Natural killer cell (primary cell): ENCODE measurements around the gene DCAF10. TPM values are rescaled to one million over a fixed set of nuclear protein-coding genes. Genes with fewer than 3 reads are reported as not detected.

Source experiments
- ATAC-seq, 3 donors: fragments of 150-1000 bp in 2 of 3; fragments of 200-7000 bp in 1 of 3; cut with Tn5 transposase; 1 replicate in 1 of 3; 2 replicates in 2 of 3; pipeline ENCODE4 v1.10.0; 2021; ENCODE audit warnings: mild to moderate bottlenecking in 2 of 3, moderate library complexity in 2 of 3
- DNase-seq, 2 donors: peaks; one replicate each; pipeline versions ENCODE4 v3.0.0 to v3.0.0-alpha.2; 2013 to 2021; ENCODE audit warnings: mixed read lengths in 1 of 2
- H3K27ac ChIP-seq: one replicate; pipeline ENCODE4 v1.5.1; 2013; ENCODE audit warnings: mild to moderate bottlenecking, low read length
- H3K27me3 ChIP-seq: one replicate; pipeline ENCODE4 v1.6.1; 2013; ENCODE audit warnings: low read length; ENCODE audit not compliant: control insufficient read depth, insufficient read depth
- H3K36me3 ChIP-seq: one replicate; pipeline ENCODE4 v1.6.1; 2013; ENCODE audit warnings: low read length; ENCODE audit not compliant: control insufficient read depth, insufficient read depth
- H3K4me1 ChIP-seq: one replicate; pipeline ENCODE4 v1.6.1; 2013; ENCODE audit warnings: low read length; ENCODE audit not compliant: control insufficient read depth, insufficient read depth
- H3K4me3 ChIP-seq: one replicate; pipeline ENCODE4 v1.5.1; 2013; ENCODE audit warnings: low read length
- H3K9me3 ChIP-seq: one replicate; pipeline ENCODE4 v1.6.1; 2013; ENCODE audit warnings: low read length; ENCODE audit not compliant: control insufficient read depth, insufficient read depth
- H3K27ac Mint-ChIP-seq, 2 donors: one replicate each; pipeline ENCODE4 v1.8.0; 2022; ENCODE audit warnings: mild to moderate bottlenecking in 2 of 2, mixed read lengths in 2 of 2, moderate library complexity in 1 of 2
- H3K27me3 Mint-ChIP-seq, 2 donors: one replicate each; pipeline ENCODE4 v1.8.0; 2022; ENCODE audit warnings: low read depth in 2 of 2, mixed read lengths in 2 of 2
- H3K36me3 Mint-ChIP-seq: one replicate; pipeline ENCODE4 v1.8.0; 2022; ENCODE audit warnings: mixed read lengths
- H3K4me1 Mint-ChIP-seq, 2 donors: one replicate each; pipeline ENCODE4 v1.8.0; 2022; ENCODE audit warnings: mixed read lengths in 2 of 2
- H3K4me3 Mint-ChIP-seq: one replicate; pipeline ENCODE4 v1.8.0; 2022; ENCODE audit warnings: mild to moderate bottlenecking, moderate library complexity, mixed read lengths
- H3K9me3 Mint-ChIP-seq, 2 donors: one replicate each; pipeline ENCODE4 v1.8.0; 2022; ENCODE audit warnings: mixed read lengths in 2 of 2
- WGBS: methylation state at CpG from one replicate; pipeline ENCODE4 v1.1.7; 2013; ENCODE audit warnings: missing lambda C conversion rate; ENCODE audit not compliant: insufficient coverage; 5-methylcytosine and 5-hydroxymethylcytosine counted together
- intact Hi-C: fragments of 100-400 bp; cut with micrococcal nuclease; formaldehyde crosslinking; loops from one replicate; pipeline ENCODE4 v1.14.2; 2022
- total RNA-seq, 4 donors: library from RNA; stranded (reverse); fragments of 120-200 nt in 1 of 4; gene quantifications; one replicate each; pipeline versions ENCODE4 v1.2.3 to v1.2.4, GENCODE V29; 2013 to 2022
- TF ChIP-seq, protein P1 (sequence below): fragments of 200-600 bp; IDR thresholded peaks from one replicate; pipeline ENCODE4 v1.8.0; 2022; ENCODE audit warnings: antibody characterized with exemption

Gene DCAF10
- total RNA-seq, 3 donors from 2014 or later (not counting 1 experiment from before 2014, with no cell fraction given): 12.9 to 21.0 (median 18.5) TPM

DNA sequence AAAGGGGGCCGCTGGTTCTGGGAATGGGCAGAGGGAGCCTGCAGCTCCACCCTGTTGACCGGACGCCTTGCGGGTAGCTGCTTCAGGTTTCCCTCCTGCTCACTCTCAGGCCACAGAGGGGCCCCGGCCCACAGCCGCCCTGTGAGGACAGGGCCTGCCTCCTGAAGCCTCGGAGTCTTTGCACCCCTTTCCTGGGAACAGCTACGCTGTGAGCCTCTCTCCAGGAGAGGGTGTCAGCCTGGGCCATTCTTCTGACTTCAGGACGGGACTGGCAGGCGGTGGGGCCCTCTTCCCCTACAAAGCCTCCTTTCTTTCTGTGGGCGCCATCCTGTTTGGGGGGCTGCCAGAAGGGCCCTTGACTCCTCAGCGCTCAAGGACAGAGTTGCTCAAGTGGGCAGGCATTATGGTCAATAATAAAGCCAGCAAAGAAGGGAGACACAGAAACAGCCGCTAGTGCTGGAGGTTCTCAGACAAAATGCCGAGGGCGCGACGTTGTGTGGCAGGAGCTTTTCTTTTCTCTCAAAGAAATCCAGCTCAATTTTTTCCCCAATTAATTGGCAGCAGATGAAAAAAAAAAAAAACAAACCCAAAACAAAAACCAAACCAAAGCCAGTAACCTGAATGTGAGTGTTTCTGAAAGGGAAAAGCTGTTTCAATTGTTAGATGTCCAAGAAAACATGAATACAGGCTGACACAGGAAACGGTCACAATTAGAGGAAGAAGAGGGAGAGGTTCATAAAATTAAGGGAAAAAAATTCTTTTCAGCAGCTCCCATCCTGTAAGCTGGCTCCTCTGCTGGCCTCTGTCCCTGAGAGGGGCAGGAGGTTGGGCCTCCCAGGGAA lies 116.1 kb downstream of the DCAF10 start:
- H3K27me3 Mint-ChIP-seq: no peaks in the 10 kb centered on the region
- H3K36me3 Mint-ChIP-seq: no peaks in the 10 kb centered on the region
- H3K27ac ChIP-seq: no peak overlapping the region
- peaks cover 24 to 32% of the 10 kb centered on the region in 2 donors for H3K4me1 Mint-ChIP-seq
- ATAC-seq (no peak), DNase-seq (no peak)
- H3K4me3 ChIP-seq: no peak overlapping the region
- H3K9me3 Mint-ChIP-seq: no peaks in the 10 kb centered on the region
- no peaks in the 10 kb centered on the region for H3K36me3 ChIP-seq
- TF ChIP-seq, protein P1, sequence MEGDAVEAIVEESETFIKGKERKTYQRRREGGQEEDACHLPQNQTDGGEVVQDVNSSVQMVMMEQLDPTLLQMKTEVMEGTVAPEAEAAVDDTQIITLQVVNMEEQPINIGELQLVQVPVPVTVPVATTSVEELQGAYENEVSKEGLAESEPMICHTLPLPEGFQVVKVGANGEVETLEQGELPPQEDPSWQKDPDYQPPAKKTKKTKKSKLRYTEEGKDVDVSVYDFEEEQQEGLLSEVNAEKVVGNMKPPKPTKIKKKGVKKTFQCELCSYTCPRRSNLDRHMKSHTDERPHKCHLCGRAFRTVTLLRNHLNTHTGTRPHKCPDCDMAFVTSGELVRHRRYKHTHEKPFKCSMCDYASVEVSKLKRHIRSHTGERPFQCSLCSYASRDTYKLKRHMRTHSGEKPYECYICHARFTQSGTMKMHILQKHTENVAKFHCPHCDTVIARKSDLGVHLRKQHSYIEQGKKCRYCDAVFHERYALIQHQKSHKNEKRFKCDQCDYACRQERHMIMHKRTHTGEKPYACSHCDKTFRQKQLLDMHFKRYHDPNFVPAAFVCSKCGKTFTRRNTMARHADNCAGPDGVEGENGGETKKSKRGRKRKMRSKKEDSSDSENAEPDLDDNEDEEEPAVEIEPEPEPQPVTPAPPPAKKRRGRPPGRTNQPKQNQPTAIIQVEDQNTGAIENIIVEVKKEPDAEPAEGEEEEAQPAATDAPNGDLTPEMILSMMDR: no peak
- H3K4me3 Mint-ChIP-seq: peak overlapping the region; percentile 55
- intact Hi-C loops: no loop called here
- peak overlapping the region in 1 of 2 donors; percentile 67 for H3K27ac Mint-ChIP-seq
- H3K9me3 ChIP-seq: no peaks in the 10 kb centered on the region
- 91% methylated on average over 18 of the region's 18 CpGs for WGBS
- peaks cover 13% of the 10 kb centered on the region for H3K4me1 ChIP-seq
- H3K27me3 ChIP-seq: no peaks in the 10 kb centered on the region

Other genes starting within 250 kb of the DCAF10 start
- 1 to 10 TPM; 1.7 to 2.2 (median 2.1) TPM for gene FBXO10, start 224.4 kb upstream of the DCAF10 start, total RNA-seq
- gene TOMM5, start 208.2 kb upstream of the DCAF10 start, total RNA-seq: 10 to 100 TPM; 29.3 to 38.9 (median 36.7) TPM
- not detected for gene FRMPD1, start 149.8 kb upstream of the DCAF10 start, total RNA-seq
- 10 to 100 TPM; 13.2 to 15.4 (median 13.3) TPM for gene TRMT10B, start 47.0 kb upstream of the DCAF10 start, total RNA-seq
- gene EXOSC3, start 15.7 kb upstream of the DCAF10 start, total RNA-seq: 10 to 100 TPM; 20.3 to 42.7 (median 24.5) TPM
- gene SLC25A51, start 103.3 kb downstream of the DCAF10 start, total RNA-seq: 10 to 100 TPM; 22.2 to 35.4 (median 33.7) TPM